Lower lobe of right lung (tissue), 2 donors: Measurements from ENCODE around the gene F11R. TPM values are rescaled to one million over a fixed set of nuclear protein-coding genes. Genes with fewer than 3 reads are reported as not detected.

Experiments used
- ATAC-seq, 2 donors: fragments of 200-7000 bp; cut with Tn5 transposase; one replicate each; pipeline ENCODE4 v1.9.1; 2020 to 2022; ENCODE audit warnings: mild to moderate bottlenecking in 2 of 2, moderate library complexity in 2 of 2
- DNase-seq: peaks from one replicate; pipeline ENCODE4 v3.0.0-alpha.2; 2020
- H3K27ac ChIP-seq: fragments of 200-600 bp; one replicate; pipeline ENCODE4 v1.8.0; 2022
- H3K27me3 ChIP-seq: fragments of 200-600 bp; one replicate; pipeline ENCODE4 v1.8.0; 2022; ENCODE audit warnings: low read depth
- H3K36me3 ChIP-seq: fragments of 200-600 bp; one replicate; pipeline ENCODE4 v1.8.0; 2022; ENCODE audit warnings: mild to moderate bottlenecking
- H3K4me1 ChIP-seq: fragments of 200-600 bp; one replicate; pipeline ENCODE4 v1.8.0; 2022
- H3K4me3 ChIP-seq: fragments of 200-600 bp; one replicate; pipeline ENCODE4 v1.8.0; 2022; ENCODE audit warnings: mild to moderate bottlenecking
- H3K9me3 ChIP-seq: fragments of 200-600 bp; one replicate; pipeline ENCODE4 v1.8.0; 2022
- CTCF ChIP-seq: fragments of 200-600 bp; IDR thresholded peaks from one replicate; pipeline ENCODE4 v1.8.0; 2022; ENCODE audit warnings: antibody characterized with exemption, mild to moderate bottlenecking
- intact Hi-C: fragments of 100-400 bp; cut with DNase I; formaldehyde crosslinking; loops from one replicate; pipeline ENCODE4 v1.11.0; 2022
- total RNA-seq: library from RNA; stranded (reverse); fragmentation: NEBNext Ultra II Directional; extraction: Animal tissue kit (Norgen Biotek cat#: 25700); gene quantifications from one replicate; pipeline ENCODE4 v1.2.1, GENCODE V29; 2021
- donor health status: DM: no; HTN: yes; CAD: no; lungs with severe emphysema.

Gene F11R
- total RNA-seq, 1 donor from 2014 or later = 162 TPM

- H3K27me3 ChIP-seq = no peaks in the 10 kb centered on the region
- no peaks in the 10 kb centered on the region for H3K9me3 ChIP-seq
- intact Hi-C loops = no loop called here
- TF ChIP-seq CTCF = no peak
- DNase-seq (no peak), ATAC-seq (no peak)
- peaks cover 9% of the 10 kb centered on the region for H3K4me1 ChIP-seq
- H3K36me3 ChIP-seq = no peaks in the 10 kb centered on the region
- no peak overlapping the region for H3K4me3 ChIP-seq
- H3K27ac ChIP-seq = no peak overlapping the region
Observed at GRCh38 chr1:160987359-160988050, 33.4 kb downstream of the F11R start.

GRCh38 chr1:160985723-160986122 lies 35.2 kb downstream of the F11R start:
- no peak overlapping the region for H3K4me3 ChIP-seq
- no peaks in the 10 kb centered on the region for H3K9me3 ChIP-seq
- H3K27me3 ChIP-seq = peaks cover 13% of the 10 kb centered on the region
- peaks cover 19% of the 10 kb centered on the region for H3K4me1 ChIP-seq
- no peak for TF ChIP-seq CTCF
- intact Hi-C loops = no loop called here
- H3K36me3 ChIP-seq = no peaks in the 10 kb centered on the region
- no peak overlapping the region for H3K27ac ChIP-seq
- no peak for DNase-seq
- ATAC-seq = no peak

- ATAC-seq (peak; percentile 65 to 71), DNase-seq (peak; percentile 54)
- no peak for TF ChIP-seq CTCF
- Histone ChIP-seq H3K27ac (no peak overlapping the region), H3K27me3 (peaks cover 22% of the 10 kb centered on the region), H3K9me3 (no peaks in the 10 kb centered on the region), H3K4me3 (no peak overlapping the region), H3K4me1 (peaks cover 10% of the 10 kb centered on the region), H3K36me3 (no peaks in the 10 kb centered on the region)
- intact Hi-C loops = no loop called here
Observed at GRCh38 chr1:160981584-160982411, 39.2 kb downstream of the F11R start.

GRCh38 chr1:160979286-160979685 lies 41.7 kb downstream of the F11R start:
- Histone ChIP-seq H3K4me3 (no peak overlapping the region), H3K27me3 (peaks cover 22% of the 10 kb centered on the region)
- ATAC-seq = no peak

GRCh38 chr1:160978510-160978927 lies 42.4 kb downstream of the F11R start:
- intact Hi-C loops = no loop called here

More at GRCh38 chr1:160979286-160979685, 41.7 kb downstream of the F11R start:
- DNase-seq = no peak
- Histone ChIP-seq H3K9me3 (no peaks in the 10 kb centered on the region), H3K27ac (no peak overlapping the region), H3K36me3 (no peaks in the 10 kb centered on the region), H3K4me1 (peaks cover 10% of the 10 kb centered on the region)
- TF ChIP-seq CTCF = no peak
- intact Hi-C loops = no loop called here

More at GRCh38 chr1:160978510-160978927, 42.4 kb downstream of the F11R start:
- ATAC-seq = peak in 1 of 2 donors; percentile 50
- Histone ChIP-seq H3K36me3 (no peaks in the 10 kb centered on the region), H3K9me3 (no peaks in the 10 kb centered on the region), H3K4me3 (no peak overlapping the region), H3K4me1 (peaks cover 10% of the 10 kb centered on the region), H3K27me3 (peaks cover 22% of the 10 kb centered on the region), H3K27ac (no peak overlapping the region)
- TF ChIP-seq CTCF = no peak
- peak; percentile 45 for DNase-seq
